NT2/D1 (cell line): ENCODE results near the gene TESMIN.

Source experiments
- DNase-seq: peaks from one replicate; pipeline ENCODE4 v3.0.0-alpha.2; 2011; ENCODE audit warnings: low read depth, low spot score
- H3K27me3 ChIP-seq: 2 replicates; pipeline ENCODE4 v1.6.0; 2011; ENCODE audit warnings: mild to moderate bottlenecking; ENCODE audit not compliant: insufficient read length, insufficient read depth
- H3K36me3 ChIP-seq: 2 replicates; pipeline ENCODE4 v1.6.1; 2011; ENCODE audit warnings: mild to moderate bottlenecking, low read length, mixed read lengths; ENCODE audit not compliant: insufficient read depth, insufficient read length
- H3K4me1 ChIP-seq: 2 replicates; pipeline ENCODE4 v1.5.1; 2011; ENCODE audit not compliant: insufficient read depth, insufficient read length
- H3K4me3 ChIP-seq: 2 replicates; pipeline ENCODE4 v1.5.1; 2011; ENCODE audit warnings: low read depth; ENCODE audit not compliant: insufficient read length
- H3K9ac ChIP-seq: 2 replicates; pipeline ENCODE4 v1.6.0; 2011; ENCODE audit warnings: low read depth; ENCODE audit not compliant: insufficient read length
- H3K9me3 ChIP-seq: 2 replicates; pipeline ENCODE4 v1.5.1; 2011; ENCODE audit warnings: mild to moderate bottlenecking, low read length; ENCODE audit not compliant: insufficient read depth
- SUZ12 ChIP-seq: IDR thresholded peaks from 2 replicates; pipeline ENCODE4 v1.6.1; 2011; ENCODE audit not compliant: insufficient read length, insufficient read depth; ENCODE audit errors: extremely low read depth
- YY1 ChIP-seq: IDR thresholded peaks from 2 replicates; pipeline ENCODE4 v1.6.1; 2011; ENCODE audit not compliant: insufficient read length, insufficient read depth
- ZNF274 ChIP-seq: IDR thresholded peaks from 2 replicates; pipeline ENCODE4 v1.6.1; 2011; ENCODE audit warnings: mild to moderate bottlenecking, low read depth, low read length

The TESMIN gene

DNA sequence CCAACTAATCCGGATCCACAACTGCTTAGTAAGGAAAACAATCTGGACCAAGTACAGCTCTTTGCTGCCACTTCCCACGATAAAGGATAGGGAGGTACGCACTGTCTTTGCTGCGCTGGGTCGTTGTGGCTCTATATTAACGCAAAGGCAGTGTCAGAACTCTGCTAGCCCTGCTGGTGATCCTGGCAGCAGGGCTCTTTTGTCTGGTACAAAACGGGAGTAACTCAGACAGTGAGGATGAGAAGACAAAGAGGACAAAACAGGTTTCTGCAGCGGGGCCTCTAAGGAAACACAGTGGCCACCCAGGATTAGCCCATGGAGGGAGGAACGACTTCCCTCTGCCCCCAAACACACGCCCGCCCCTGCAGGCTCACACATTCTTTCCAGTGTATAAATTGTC, 40.9 kb downstream of the TESMIN start:
- DNase-seq, result no peak
- no peak for TF ChIP-seq YY1
- no peak for TF ChIP-seq ZNF274
- TF ChIP-seq SUZ12, result no peak
- H3K4me1 ChIP-seq, result peaks cover 4% of the 10 kb centered on the region
- no peaks in the 10 kb centered on the region for H3K27me3 ChIP-seq
- no peaks in the 10 kb centered on the region for H3K36me3 ChIP-seq
- H3K9me3 ChIP-seq, result no peaks in the 10 kb centered on the region
- no peak overlapping the region for H3K4me3 ChIP-seq
- no peak overlapping the region for H3K9ac ChIP-seq

DNA sequence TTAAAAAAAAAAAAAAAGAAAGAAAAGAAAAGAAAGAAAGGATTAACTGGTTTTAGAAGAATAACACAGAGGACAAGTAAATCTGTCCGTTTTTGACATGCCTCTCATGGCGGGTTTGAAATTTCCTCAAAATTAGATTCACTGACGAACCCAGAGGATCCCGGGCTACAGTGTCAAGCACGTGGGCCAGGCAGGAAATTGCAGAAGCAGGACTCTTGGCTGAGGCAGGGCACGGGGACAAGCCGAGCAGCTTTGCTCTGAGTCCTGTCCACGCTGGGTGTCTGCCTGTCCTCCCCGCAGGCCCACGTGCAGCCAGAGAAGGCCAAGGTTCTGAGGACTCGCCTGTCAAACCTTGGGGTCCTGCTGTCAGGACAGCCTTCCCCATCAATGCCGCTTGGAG, 42.3 kb downstream of the TESMIN start:
- Histone ChIP-seq H3K9ac (no peak overlapping the region), H3K36me3 (no peaks in the 10 kb centered on the region), H3K27me3 (no peaks in the 10 kb centered on the region), H3K9me3 (no peaks in the 10 kb centered on the region), H3K4me1 (peaks cover 4% of the 10 kb centered on the region), H3K4me3 (no peak overlapping the region)
- DNase-seq, result no peak
- TF ChIP-seq ZNF274 (no peak), SUZ12 (no peak), YY1 (no peak)

DNA sequence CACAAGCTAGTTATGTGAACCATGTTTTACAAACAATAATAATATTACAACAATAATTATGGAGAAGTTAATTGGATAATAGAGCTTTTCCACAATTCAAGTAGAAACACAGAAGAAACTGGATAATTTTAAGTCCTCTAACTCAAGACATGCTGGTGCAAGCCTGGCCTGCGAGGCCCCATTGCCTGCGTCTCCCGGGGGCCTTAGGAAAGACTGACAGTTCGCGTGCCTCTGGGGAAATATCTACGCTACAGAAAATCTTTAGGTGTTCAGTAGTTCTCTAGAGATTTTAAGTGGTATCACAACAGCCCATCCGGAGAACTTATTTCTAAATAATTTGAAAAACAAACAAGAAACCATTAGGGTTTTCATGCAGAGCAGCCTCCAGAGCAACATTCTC, 43.8 kb downstream of the TESMIN start:
- Histone ChIP-seq H3K4me3 (no peak overlapping the region), H3K9ac (no peak overlapping the region), H3K36me3 (no peaks in the 10 kb centered on the region), H3K27me3 (no peaks in the 10 kb centered on the region), H3K4me1 (peaks cover 4% of the 10 kb centered on the region), H3K9me3 (no peaks in the 10 kb centered on the region)
- no peak for DNase-seq
- no peak for TF ChIP-seq YY1
- no peak for TF ChIP-seq ZNF274
- TF ChIP-seq SUZ12, result no peak

DNA sequence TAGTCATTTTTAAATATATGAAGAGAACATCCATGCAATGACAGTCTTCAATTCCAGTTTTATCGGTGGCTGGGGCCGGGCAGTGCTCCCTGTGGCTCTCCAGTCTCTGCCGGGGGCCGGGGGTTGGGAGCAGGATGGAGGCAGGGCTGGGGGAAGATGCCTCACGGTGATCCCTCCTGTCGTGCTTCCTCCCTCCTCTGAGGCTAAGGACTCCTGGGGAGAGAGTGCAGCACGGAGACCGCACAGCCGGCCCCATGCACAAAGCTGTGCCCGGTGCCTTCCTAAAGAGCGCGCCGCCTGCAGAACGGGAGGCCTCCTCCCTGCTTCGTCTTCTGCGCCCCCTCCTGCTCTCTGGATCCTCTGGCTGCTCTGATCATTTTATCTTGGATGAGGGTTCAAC, 46.4 kb downstream of the TESMIN start:
- Histone ChIP-seq H3K36me3 (no peaks in the 10 kb centered on the region), H3K4me3 (no peak overlapping the region), H3K9ac (no peak overlapping the region), H3K27me3 (no peaks in the 10 kb centered on the region), H3K9me3 (no peaks in the 10 kb centered on the region), H3K4me1 (no peaks in the 10 kb centered on the region)
- TF ChIP-seq YY1 (no peak), ZNF274 (no peak), SUZ12 (no peak)
- no peak for DNase-seq

DNA sequence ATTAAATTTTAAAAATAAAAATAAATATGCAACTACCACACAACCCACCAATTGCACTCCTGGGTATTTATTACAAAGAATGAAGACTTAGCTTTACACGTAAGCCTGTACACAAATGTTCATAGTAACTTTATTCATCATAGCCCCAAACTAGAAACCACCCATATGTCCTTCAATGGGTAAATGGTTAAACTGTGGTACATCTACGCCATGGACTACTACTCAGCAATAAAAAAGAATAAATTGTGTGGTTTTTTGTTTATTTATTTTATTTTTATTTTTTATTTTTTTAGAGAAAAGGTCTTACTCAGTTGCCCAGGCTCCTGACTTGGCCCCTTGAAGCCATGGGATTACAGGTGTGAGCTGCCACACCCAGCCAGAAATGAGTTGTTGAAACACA, 52.3 kb downstream of the TESMIN start:
- no peaks in the 10 kb centered on the region for H3K27me3 ChIP-seq

DNA sequence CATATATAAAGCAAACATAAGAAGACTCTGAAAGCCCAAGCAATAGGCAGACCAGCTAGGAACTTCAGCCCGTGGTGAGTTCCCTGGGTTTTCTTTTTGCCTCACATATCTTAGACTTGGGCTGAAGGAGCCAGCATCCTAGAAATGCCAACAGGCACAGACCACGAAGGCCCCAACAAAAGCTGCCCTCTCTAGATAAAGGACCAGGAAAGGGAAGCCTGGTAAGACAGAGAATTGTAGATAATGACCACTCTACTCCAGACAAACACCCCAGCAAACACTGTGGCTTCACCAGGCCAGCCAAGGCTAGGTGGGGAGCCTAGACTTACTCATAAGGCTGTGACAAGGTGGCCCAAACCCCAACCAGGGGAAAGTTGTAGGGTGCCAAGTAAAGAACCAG, 55.8 kb downstream of the TESMIN start:
- TF ChIP-seq YY1, result no peak
- TF ChIP-seq SUZ12, result no peak
- TF ChIP-seq ZNF274, result no peak
- H3K9ac ChIP-seq, result no peak overlapping the region
- peaks cover 10% of the 10 kb centered on the region; the same call in 1 of the 2 replicates for H3K9me3 ChIP-seq

More for the DNA sequence above, 52.3 kb downstream of the TESMIN start:
- TF ChIP-seq SUZ12, result no peak
- TF ChIP-seq YY1, result no peak
- no peak for TF ChIP-seq ZNF274
- peaks cover 10% of the 10 kb centered on the region; the same call in 1 of the 2 replicates for H3K9me3 ChIP-seq
- no peaks in the 10 kb centered on the region for H3K4me1 ChIP-seq
- DNase-seq, result no peak
- H3K36me3 ChIP-seq, result no peaks in the 10 kb centered on the region
- H3K4me3 ChIP-seq, result no peak overlapping the region
- no peak overlapping the region for H3K9ac ChIP-seq

DNA sequence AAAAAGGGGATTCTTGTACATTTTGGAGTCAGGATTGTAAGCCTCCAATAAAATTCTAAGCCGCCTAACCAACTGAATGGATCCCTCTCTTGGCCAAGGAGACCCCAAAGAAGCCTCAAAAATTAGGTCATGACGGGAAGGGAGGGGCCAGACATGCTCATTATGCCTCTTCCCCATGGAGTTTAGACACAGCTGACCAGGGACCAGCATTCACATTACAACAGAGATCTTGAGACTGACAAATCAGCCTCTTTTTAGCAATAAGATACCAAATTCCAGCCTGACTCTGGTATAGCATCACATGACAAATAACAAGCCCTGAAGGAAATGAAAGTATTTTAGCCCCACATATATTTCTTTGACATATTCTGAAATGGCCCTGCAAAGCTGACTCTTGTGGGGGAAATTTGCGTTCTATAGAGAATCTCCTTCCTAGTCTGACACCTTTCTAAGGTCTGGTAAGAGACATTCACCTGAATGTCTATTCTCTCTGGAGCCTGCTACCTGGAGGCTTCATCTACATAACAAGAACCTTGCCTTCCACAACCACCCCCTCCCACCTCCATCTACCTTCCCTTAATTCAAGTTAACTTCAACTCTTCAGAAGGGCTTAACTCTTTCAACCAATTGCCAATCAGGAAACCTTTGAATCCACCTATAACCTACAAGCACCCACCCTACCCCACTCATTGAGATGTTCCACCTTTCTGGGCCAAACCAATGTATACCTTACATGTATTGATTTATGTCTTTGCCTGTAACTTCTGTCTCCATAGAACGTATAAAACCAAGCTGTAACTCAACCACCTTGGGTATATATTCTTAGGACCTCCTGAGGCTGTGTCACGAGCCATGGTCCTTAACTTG, 56.7 kb downstream of the TESMIN start:
- no peaks in the 10 kb centered on the region for H3K27me3 ChIP-seq

More for the DNA sequence above, 55.8 kb downstream of the TESMIN start:
- DNase-seq, result no peak
- Histone ChIP-seq H3K27me3 (no peaks in the 10 kb centered on the region), H3K36me3 (peaks cover 4% of the 10 kb centered on the region), H3K4me1 (peaks cover 4% of the 10 kb centered on the region), H3K4me3 (no peak overlapping the region)

More for the DNA sequence above, 56.7 kb downstream of the TESMIN start:
- peak; percentile 38 for DNase-seq
- TF ChIP-seq SUZ12 (no peak), YY1 (no peak), ZNF274 (no peak)
- Histone ChIP-seq H3K36me3 (peaks cover 9% of the 10 kb centered on the region), H3K9ac (no peak overlapping the region), H3K9me3 (peaks cover 10% of the 10 kb centered on the region; the same call in 1 of the 2 replicates), H3K4me1 (peaks cover 4% of the 10 kb centered on the region), H3K4me3 (no peak overlapping the region)
